IgD-negative memory B cell (primary cell): ENCODE results near the gene NAA20. TPM values are rescaled to one million over a fixed set of nuclear protein-coding genes. Genes with fewer than 3 reads are reported as not detected.
"Not testable (repeated sequence)": the region's sequence is repeated elsewhere in the genome, so short reads cannot be mapped to it uniquely, and the experiment has no call there.

Source experiments
- H3K27ac Mint-ChIP-seq, 3 donors: one replicate each; pipeline ENCODE4 v1.8.0; 2020 to 2022; ENCODE audit warnings: mild to moderate bottlenecking in 3 of 3, mixed read lengths in 3 of 3, moderate library complexity in 1 of 3
- H3K27me3 Mint-ChIP-seq: one replicate; pipeline ENCODE4 v1.8.0; 2021; ENCODE audit warnings: mixed read lengths
- H3K36me3 Mint-ChIP-seq: one replicate; pipeline ENCODE4 v1.8.0; 2020; ENCODE audit warnings: mild to moderate bottlenecking, mixed read lengths
- H3K4me1 Mint-ChIP-seq, 3 donors: one replicate each; pipeline ENCODE4 v1.8.0; 2020 to 2022; ENCODE audit warnings: mixed read lengths in 3 of 3, mild to moderate bottlenecking in 1 of 3
- H3K4me3 Mint-ChIP-seq, 4 donors: one replicate each; pipeline ENCODE4 v1.8.0; 2020 to 2022; ENCODE audit warnings: mild to moderate bottlenecking in 4 of 4, mixed read lengths in 4 of 4, moderate library complexity in 3 of 4
- H3K9me3 Mint-ChIP-seq, 3 donors: one replicate each; pipeline ENCODE4 v1.8.0; 2020 to 2021; ENCODE audit warnings: mixed read lengths in 3 of 3, mild to moderate bottlenecking in 1 of 3
- polyA plus RNA-seq: library from polyadenylated mRNA; unstranded; fragments of 300-500 nt; fragmentation: Illumina TruSeq; gene quantifications from one replicate; pipeline ENCODE4 v1.2.3, GENCODE V29; 2021

NAA20 gene
- polyA plus RNA-seq, 1 donor from 2014 or later = 51.6 TPM

- Mint-ChIP-seq H3K4me1 (peaks cover 4 to 15% (median 10%) of the 10 kb centered on the region in 3 donors), H3K27ac (no peak overlapping the region), H3K9me3 (no peaks in the 10 kb centered on the region), H3K27me3 (peaks cover 34% of the 10 kb centered on the region), H3K36me3 (no peaks in the 10 kb centered on the region), H3K4me3 (no peak overlapping the region)
Measured at GRCh38 chr20:20000211-20000968, 16.8 kb upstream of the NAA20 start.

GRCh38 chr20:20002101-20002998 is 14.8 kb upstream of the NAA20 start:
- no peaks in the 10 kb centered on the region for H3K36me3 Mint-ChIP-seq
- H3K27ac Mint-ChIP-seq = peak overlapping the region in 1 of 3 donors; percentile 69
- no peaks in the 10 kb centered on the region for H3K9me3 Mint-ChIP-seq
- peak overlapping the region in 1 of 4 donors; percentile 65 for H3K4me3 Mint-ChIP-seq
- peaks cover 38% of the 10 kb centered on the region for H3K27me3 Mint-ChIP-seq
- H3K4me1 Mint-ChIP-seq = peaks cover 4 to 13% (median 9%) of the 10 kb centered on the region in 3 donors

GRCh38 chr20:20003031-20003954 is 13.9 kb upstream of the NAA20 start:
- Mint-ChIP-seq H3K36me3 (no peaks in the 10 kb centered on the region), H3K4me3 (peak overlapping the region in 3 of 4 donors; percentile 58 to 86 (median 73)), H3K9me3 (no peaks in the 10 kb centered on the region), H3K4me1 (peaks cover 4 to 13% (median 9%) of the 10 kb centered on the region in 3 donors), H3K27ac (peak overlapping the region in 1 of 3 donors; percentile 86), H3K27me3 (peaks cover 46% of the 10 kb centered on the region)

GRCh38 chr20:20003955-20004322 is 13.2 kb upstream of the NAA20 start:
- Mint-ChIP-seq H3K4me1 (peaks cover 4 to 13% (median 9%) of the 10 kb centered on the region in 3 donors), H3K27ac (peak overlapping the region in 1 of 3 donors; percentile 86), H3K27me3 (peaks cover 46% of the 10 kb centered on the region), H3K4me3 (peak overlapping the region in 3 of 4 donors; percentile 58 to 86 (median 73))
- not testable (repeated sequence) for H3K9me3 Mint-ChIP-seq, H3K36me3 Mint-ChIP-seq

GRCh38 chr20:20005342-20005741 is 11.8 kb upstream of the NAA20 start:
- Mint-ChIP-seq H3K4me3 (no peak overlapping the region), H3K27ac (no peak overlapping the region), H3K27me3 (peaks cover 49% of the 10 kb centered on the region), H3K4me1 (peaks cover 4 to 13% (median 9%) of the 10 kb centered on the region in 3 donors), H3K36me3 (no peaks in the 10 kb centered on the region), H3K9me3 (no peaks in the 10 kb centered on the region)

- H3K27ac Mint-ChIP-seq = no peak overlapping the region
- H3K4me1 Mint-ChIP-seq = no peaks in the 10 kb centered on the region
- no peaks in the 10 kb centered on the region for H3K36me3 Mint-ChIP-seq
- H3K27me3 Mint-ChIP-seq = peaks cover 23% of the 10 kb centered on the region
- no peak overlapping the region for H3K4me3 Mint-ChIP-seq
- H3K9me3 Mint-ChIP-seq = no peaks in the 10 kb centered on the region
Measured at GRCh38 chr20:20009784-20010253, 7.3 kb upstream of the NAA20 start.

- H3K9me3 Mint-ChIP-seq = no peaks in the 10 kb centered on the region
- no peak overlapping the region for H3K4me3 Mint-ChIP-seq
- H3K36me3 Mint-ChIP-seq = no peaks in the 10 kb centered on the region
- no peaks in the 10 kb centered on the region for H3K4me1 Mint-ChIP-seq
- H3K27ac Mint-ChIP-seq = no peak overlapping the region
- H3K27me3 Mint-ChIP-seq = peaks cover 16% of the 10 kb centered on the region
Measured at GRCh38 chr20:20010639-20011500, 6.3 kb upstream of the NAA20 start.

- Mint-ChIP-seq H3K4me3 (peak overlapping the region in 1 of 4 donors; percentile 56), H3K9me3 (no peaks in the 10 kb centered on the region), H3K27ac (peak overlapping the region in 1 of 3 donors; percentile 67), H3K36me3 (no peaks in the 10 kb centered on the region), H3K4me1 (peaks cover 5 to 8% (median 5%) of the 10 kb centered on the region in 3 donors), H3K27me3 (peaks cover 10% of the 10 kb centered on the region)
Measured at GRCh38 chr20:20012541-20012940, 4.6 kb upstream of the NAA20 start.

GRCh38 chr20:20014659-20015058 is 2.5 kb upstream of the NAA20 start:
- peak overlapping the region in 3 of 4 donors; percentile 8 to 43 (median 33) for H3K4me3 Mint-ChIP-seq
- peaks cover 18 to 27% (median 22%) of the 10 kb centered on the region in 3 donors for H3K4me1 Mint-ChIP-seq
- no peak overlapping the region for H3K27ac Mint-ChIP-seq
- peaks cover 4% of the 10 kb centered on the region for H3K27me3 Mint-ChIP-seq
- no peaks in the 10 kb centered on the region for H3K36me3 Mint-ChIP-seq
- H3K9me3 Mint-ChIP-seq = no peaks in the 10 kb centered on the region

- Mint-ChIP-seq H3K9me3 (no peaks in the 10 kb centered on the region), H3K4me3 (peak overlapping the region; percentile 91 to 95 (median 94)), H3K27ac (peak overlapping the region; percentile 53 to 93 (median 75)), H3K36me3 (no peaks in the 10 kb centered on the region), H3K27me3 (no peaks in the 10 kb centered on the region), H3K4me1 (peaks cover 22 to 37% (median 32%) of the 10 kb centered on the region in 3 donors)
Measured at GRCh38 chr20:20017844-20018185, 653 bp downstream of the NAA20 start.

- no peaks in the 10 kb centered on the region for H3K36me3 Mint-ChIP-seq
- H3K4me3 Mint-ChIP-seq = peak overlapping the region; percentile 91 to 95 (median 94)
- H3K9me3 Mint-ChIP-seq = no peaks in the 10 kb centered on the region
- H3K27me3 Mint-ChIP-seq = no peaks in the 10 kb centered on the region
- H3K4me1 Mint-ChIP-seq = peaks cover 23 to 37% (median 33%) of the 10 kb centered on the region in 3 donors
- peak overlapping the region in 2 of 3 donors; percentile 55 to 75 for H3K27ac Mint-ChIP-seq
Measured at GRCh38 chr20:20018366-20018765, 1.2 kb downstream of the NAA20 start.

GRCh38 chr20:20019123-20019522 is 2.0 kb downstream of the NAA20 start:
- Mint-ChIP-seq H3K4me3 (peak overlapping the region in 3 of 4 donors; percentile 26 to 93 (median 85)), H3K27me3 (no peaks in the 10 kb centered on the region), H3K36me3 (peaks cover 2% of the 10 kb centered on the region), H3K9me3 (no peaks in the 10 kb centered on the region), H3K4me1 (peaks cover 29 to 38% (median 36%) of the 10 kb centered on the region in 3 donors), H3K27ac (peak overlapping the region in 1 of 3 donors; percentile 75)

GRCh38 chr20:20020908-20021307 is 3.7 kb downstream of the NAA20 start:
- Mint-ChIP-seq H3K4me1 (peaks cover 34 to 38% (median 36%) of the 10 kb centered on the region in 3 donors), H3K9me3 (no peaks in the 10 kb centered on the region), H3K27ac (peak overlapping the region in 1 of 3 donors; percentile 81), H3K36me3 (peaks cover 2% of the 10 kb centered on the region), H3K27me3 (no peaks in the 10 kb centered on the region), H3K4me3 (peak overlapping the region in 2 of 4 donors; percentile 13 to 81)
